Mammary epithelial cell (primary cell): Measurements from ENCODE around the gene BCL10.

Experiments
- CTCF ChIP-seq, 2 donors: IDR thresholded peaks in 1 of 2; conservative IDR thresholded peaks in 1 of 2; 2 replicates each; pipeline ENCODE4 v1.5.1; 2011 to 2012; ENCODE audit warnings: inconsistent platforms in 2 of 2, low read length in 2 of 2, mild to moderate bottlenecking in 2 of 2, control low read depth in 1 of 2, low read depth in 1 of 2; ENCODE audit not compliant: insufficient read depth in 1 of 2; ENCODE audit errors: extremely low read depth in 1 of 2
- EZH2 ChIP-seq: IDR thresholded peaks from 2 replicates; pipeline ENCODE4 v1.6.1; 2012; ENCODE audit warnings: low read length, inconsistent platforms, borderline replicate concordance

GRCh38 chr1:85258536-85259117, 17.8 kb downstream of the BCL10 start:
- TF ChIP-seq CTCF (conservative IDR thresholded peaks at IDR 0.05 in 1 of 2, IDR thresholded peaks at IDR 0.05 in 1 of 2; ENCODE audit: extremely low read depth in 1 of 2, insufficient read depth in 1 of 2, low read depth in 1 of 2, low read length in 2 of 2) (no peak), EZH2 (no peak)
